HS-27A (cell line): Measurements from ENCODE around the gene TCF21.
"Not testable (repeated sequence)": the region's sequence is repeated elsewhere in the genome, so short reads cannot be mapped to it uniquely, and the experiment has no call there.

ENCODE experiments used
- DNase-seq: peaks from one replicate; pipeline ENCODE4 v3.0.0-alpha.2; 2012; ENCODE audit warnings: low read depth, missing footprints

Gene TCF21

GRCh38 chr6:133923938-133924593 is 35.2 kb downstream of the TCF21 start:
- peak; percentile 51 for DNase-seq

DNA sequence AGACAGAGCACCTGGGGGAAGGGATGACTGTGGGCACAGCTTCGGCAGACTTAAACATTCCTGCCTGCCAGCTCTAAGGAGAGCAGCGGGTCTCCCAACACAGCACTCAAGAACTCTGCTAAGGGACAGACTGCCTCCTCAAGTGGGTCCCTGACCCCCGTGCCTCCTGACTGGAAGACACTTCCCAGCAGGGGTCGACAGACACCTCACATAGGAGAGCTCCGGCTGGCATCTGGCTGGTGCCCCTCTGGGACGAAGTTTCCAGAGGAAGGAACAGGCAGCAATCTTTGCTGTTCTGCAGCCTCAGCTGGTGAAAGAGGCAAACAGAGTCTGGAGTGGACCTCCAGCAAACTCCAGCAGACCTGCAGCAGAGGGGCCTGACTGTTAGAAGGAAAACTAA is 42.3 kb downstream of the TCF21 start:
- DNase-seq, result not testable (repeated sequence)

GRCh38 chr6:133936352-133936751 is 47.4 kb downstream of the TCF21 start:
- not testable (repeated sequence) for DNase-seq

DNA sequence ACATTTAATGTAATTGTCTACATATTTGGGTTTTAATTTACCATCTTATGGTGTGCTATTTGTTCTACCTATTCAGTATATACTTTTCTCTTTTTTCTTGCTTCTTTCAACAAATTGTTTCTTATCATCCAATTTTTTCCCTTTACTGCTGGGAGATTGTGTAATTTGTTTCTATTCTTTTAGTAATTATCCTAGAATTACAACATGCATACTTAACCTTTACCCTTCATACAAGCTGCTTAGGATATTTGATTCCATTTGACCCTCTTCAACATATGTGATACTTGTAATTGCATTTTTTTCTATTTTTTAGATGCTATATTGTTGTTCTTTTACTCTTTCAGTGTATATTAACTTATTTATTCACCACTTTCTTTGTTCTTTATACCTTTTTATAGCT is 49.0 kb downstream of the TCF21 start:
- no peak for DNase-seq

GRCh38 chr6:133938533-133938932 is 49.6 kb downstream of the TCF21 start:
- DNase-seq, result no peak

DNA sequence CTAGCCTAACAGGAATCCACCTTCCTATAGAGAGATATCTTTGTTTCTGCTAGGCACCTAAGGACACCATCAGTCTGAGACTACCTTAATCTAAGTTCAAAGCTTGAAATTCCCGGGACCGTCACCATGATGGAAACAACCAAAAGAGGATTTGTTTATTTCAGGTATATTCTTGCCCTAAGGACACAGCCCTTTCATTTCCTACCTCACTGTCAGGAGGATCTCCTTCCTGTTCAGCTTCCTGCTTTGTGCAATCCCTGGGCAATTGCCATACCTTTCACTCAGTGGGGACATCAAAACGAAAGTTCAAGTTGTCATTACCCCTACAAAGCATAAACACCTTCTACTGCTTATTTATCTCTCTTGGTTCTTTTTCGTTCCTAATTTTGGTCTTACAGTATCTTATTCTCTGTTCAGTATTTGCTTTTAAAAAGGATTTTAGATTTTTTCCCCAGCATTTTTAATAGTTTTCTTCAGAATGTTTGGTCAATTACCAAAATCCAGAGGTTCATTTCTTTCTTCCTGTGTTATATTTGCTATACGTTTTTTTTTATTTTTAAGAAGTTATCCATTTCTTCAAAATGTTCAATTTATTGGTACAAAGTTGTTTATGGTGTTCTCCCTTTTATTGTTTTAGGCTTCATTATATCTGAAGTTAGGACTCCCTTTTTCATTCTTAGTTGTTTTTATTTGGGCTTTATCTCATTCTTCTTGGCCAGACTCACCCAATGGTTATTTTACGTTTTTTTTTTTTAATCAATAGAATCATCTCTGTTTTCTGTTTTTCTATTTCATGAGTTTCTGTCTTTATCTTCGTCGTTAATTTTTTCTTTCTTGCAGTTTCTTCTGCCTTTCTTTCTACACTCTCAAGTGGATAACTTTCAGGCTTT is 51.1 kb downstream of the TCF21 start:
- DNase-seq, result no peak
